Keratinocyte (primary cell): ENCODE results near the gene HEMGN.

Experiments
- CTCF ChIP-seq, 3 experiments: IDR thresholded peaks in 1 of 3; conservative IDR thresholded peaks in 1 of 3; optimal IDR thresholded peaks in 1 of 3; 2 replicates in 2 of 3; 3 replicates in 1 of 3; pipeline versions ENCODE3 to v1.5.1; 2011; ENCODE audit warnings: low read length in 3 of 3, mild to moderate bottlenecking in 3 of 3, moderate library complexity in 2 of 3, control low read depth in 1 of 3, inconsistent platforms in 1 of 3; ENCODE audit not compliant: insufficient read depth in 2 of 3; ENCODE audit errors: extremely low read depth in 1 of 3
- EZH2 ChIP-seq: IDR thresholded peaks from one replicate; pipeline ENCODE4 v1.6.1; 2012; ENCODE audit warnings: inconsistent platforms, mild to moderate bottlenecking, low read length, moderate library complexity

- TF ChIP-seq CTCF (optimal IDR thresholded peaks at IDR 0.05 in 1 of 3, IDR thresholded peaks at IDR 0.05 in 1 of 3, conservative IDR thresholded peaks at IDR 0.05 in 1 of 3; ENCODE audit: extremely low read depth in 1 of 3, insufficient read depth in 2 of 3, low read length in 3 of 3) (no peak), EZH2 (no peak)
Measured at GRCh38 chr9:97964901-97965300, 26.9 kb upstream of the HEMGN start.
